HG02938 (cell line): ENCODE data around the gene GDF15.
"Not testable (repeated sequence)": the region's sequence is repeated elsewhere in the genome, so short reads cannot be mapped to it uniquely, and the experiment has no call there.

Experiments
- ATAC-seq: cut with Tn5 transposase; IDR thresholded peaks from one replicate; pipeline ENCODE4 v1.9.1; 2021; ENCODE audit warnings: mild to moderate bottlenecking, moderate library complexity; ENCODE audit not compliant: unreplicated experiment

The GDF15 gene

DNA sequence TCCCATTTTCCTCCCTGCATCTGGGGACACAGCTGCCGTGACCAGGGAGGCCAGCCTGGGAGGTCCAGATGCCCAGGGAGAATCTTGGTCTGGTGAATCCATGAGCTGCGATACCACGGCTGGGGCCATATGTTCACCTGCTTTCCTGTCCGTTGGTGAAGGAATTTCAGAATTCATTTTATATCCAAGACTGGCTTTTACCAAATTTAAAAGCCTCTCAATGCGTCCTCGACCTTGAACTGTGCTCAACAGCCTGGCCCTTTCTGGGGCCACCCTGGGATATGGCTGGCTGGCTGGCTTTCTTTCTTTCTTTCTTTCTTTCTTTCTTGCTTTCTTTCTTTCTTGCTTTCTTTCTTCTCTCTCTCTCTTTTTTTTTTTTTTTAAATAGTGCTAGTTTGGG lies 22.2 kb upstream of the GDF15 start:
- no peak for ATAC-seq

DNA sequence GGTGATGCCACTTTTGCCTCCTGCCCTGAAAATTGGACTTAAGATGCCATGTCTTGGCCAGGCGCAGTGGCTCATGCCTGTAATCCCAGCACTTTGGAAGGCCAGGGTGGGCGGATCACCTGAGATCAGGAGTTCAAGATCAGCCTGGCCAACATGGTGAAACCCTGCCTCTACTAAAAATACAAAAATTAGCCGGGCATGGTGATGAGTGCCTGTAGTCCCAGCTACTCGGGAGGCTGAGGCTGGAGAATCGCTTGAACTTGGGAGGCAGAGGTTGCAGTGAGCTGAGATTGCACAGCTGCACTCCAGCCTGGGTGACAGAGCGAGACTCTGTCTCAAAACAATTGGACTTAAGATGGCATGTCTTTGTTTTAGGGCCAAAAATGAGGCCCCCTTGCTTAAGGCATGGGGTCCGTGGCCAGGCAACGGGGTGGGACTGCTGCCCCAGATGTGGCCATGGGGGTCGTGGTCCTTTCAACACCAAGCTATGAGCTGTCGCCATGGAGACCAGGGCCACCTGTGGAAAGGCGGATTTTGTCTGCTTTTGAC lies 21.6 kb upstream of the GDF15 start:
- ATAC-seq: not testable (repeated sequence)

- ATAC-seq: no peak
These were observed 21.0 kb upstream of the GDF15 start for GRCh38 chr19:18364826-18365528.

GRCh38 chr19:18366021-18366435 lies 19.9 kb upstream of the GDF15 start:
- no peak for ATAC-seq

DNA sequence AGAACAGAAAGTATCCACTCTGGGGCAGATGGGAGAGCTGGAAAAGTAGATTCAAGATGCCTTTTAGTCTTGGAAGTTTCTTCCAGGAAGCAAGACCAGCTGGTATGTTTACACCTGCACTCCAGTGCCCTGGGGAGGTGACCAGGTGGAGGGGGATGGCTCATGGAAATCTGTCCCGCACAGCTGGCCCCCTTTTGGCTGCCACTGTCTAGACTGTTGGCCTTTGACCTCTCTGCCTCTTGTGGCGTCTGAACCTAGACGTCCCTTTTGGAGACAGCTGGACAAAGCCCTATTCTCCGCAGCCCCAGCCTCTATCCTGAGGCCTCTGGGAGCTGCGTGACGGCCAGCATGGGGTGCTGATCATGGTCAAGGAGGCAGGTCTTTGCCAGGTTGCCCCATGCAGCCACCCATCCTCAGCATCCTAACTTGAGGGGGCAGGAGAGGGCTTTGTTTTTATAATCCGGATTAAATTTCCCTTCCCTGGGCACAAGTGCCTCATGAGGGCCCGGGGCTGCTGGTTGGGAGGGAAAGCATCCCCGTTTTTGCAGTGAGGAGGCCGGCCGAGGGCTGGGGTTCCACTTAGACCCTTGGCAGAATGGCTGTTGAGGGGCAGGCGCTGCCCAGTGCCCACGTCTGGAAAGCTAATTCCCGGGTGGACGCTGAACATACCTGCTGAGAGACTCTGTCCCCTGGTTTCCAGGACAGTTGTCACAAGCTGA lies 17.3 kb upstream of the GDF15 start:
- ATAC-seq: no peak

GRCh38 chr19:18373407-18373891 lies 12.5 kb upstream of the GDF15 start:
- ATAC-seq: no peak

DNA sequence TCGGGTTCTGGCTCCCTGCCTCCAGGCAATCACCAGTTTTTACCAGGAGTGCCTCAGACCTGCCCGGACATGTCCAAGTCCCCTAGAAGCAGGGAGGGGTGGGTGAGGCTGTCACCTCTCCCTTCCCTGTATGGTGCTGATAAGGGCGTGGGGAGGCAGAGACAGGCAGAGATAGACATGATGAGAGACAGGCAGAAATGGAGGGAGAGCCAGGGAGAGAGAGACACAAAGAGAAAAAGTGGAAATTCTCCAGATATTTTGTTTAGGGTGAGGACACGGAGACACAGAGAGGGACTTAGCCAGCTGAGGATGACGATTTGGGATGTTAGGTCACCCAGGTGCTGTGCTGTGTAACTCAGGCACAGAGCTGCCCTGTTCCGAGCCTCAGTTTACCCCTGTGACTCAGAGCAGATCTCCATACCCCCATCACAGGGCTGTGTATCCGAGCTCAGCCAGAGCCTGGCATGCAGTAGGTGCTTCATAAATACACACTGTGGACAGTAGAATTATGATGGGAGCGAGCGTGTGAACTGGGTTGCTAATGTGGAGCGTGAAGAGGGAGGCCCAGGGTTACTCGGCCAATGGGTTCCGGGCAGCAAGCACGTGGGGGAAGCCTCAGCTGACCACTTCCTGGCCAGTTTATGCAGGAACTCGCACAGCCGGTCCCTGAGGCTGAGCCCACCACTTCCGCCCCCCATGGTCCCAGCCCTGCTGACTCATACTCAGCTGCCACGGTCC lies 11.9 kb upstream of the GDF15 start:
- ATAC-seq: peak; percentile 81

DNA sequence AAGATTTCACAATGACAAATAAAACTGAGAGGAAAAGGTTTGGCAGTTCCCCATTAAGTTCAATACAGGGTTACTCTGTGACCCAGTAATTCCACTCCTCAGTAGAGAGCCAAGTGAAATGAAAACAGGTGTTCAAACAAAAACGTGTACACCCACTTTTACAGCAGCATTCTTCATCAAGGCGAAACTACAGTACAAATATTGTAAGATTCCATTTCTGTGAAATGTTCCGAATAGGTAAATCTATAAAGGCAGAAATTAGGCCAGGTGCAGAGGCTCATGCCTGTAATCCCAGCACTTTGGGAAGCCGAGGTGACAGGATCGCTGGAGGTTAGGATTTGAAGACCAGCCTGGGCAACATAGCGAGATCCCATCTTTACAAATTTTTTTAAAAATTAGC lies 8.9 kb upstream of the GDF15 start:
- ATAC-seq: no peak

DNA sequence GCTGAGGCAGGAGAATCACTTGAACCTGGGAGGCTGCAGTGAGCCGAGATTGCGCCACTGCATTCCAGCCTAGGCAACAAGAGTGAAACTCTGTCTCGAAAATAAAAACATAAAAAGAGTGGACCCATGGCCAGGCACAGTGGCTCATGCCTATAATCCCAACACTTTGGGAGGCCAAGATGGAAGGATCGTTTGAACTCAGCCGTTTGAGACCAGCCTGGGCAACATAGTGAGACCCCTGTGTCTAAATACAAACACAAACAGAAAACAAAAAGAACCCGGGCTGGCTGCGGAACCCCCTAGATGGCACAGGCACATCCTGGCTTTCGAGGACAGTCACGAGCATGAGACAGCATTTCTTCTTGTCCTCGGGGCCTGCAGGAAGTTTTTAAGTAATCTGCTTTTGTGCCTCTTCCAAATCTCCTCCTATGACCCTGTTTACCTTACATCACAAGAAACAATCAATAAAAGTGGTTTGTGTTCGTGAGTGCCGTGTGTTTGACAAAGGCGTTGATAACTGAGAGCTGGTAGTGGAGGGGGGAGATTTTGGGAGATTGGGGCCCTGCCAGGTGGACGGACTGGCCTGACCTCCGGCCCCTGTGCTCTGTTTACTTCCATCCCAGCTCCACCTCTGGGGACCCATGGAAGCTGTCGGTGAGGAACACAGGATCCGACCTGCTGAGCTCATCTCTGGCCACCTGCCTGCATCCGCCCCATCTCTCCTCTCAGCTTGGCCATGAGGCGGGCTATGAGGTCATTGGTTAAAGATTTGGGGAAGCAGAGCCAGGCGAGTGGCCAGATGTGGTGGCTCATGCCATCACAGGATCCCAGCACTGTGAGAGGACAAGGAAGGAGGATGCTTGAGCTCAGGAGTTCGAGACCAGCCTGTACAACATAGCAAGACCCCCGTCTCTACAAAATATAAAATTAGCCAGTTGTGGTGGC lies 5.9 kb upstream of the GDF15 start:
- no peak for ATAC-seq

DNA sequence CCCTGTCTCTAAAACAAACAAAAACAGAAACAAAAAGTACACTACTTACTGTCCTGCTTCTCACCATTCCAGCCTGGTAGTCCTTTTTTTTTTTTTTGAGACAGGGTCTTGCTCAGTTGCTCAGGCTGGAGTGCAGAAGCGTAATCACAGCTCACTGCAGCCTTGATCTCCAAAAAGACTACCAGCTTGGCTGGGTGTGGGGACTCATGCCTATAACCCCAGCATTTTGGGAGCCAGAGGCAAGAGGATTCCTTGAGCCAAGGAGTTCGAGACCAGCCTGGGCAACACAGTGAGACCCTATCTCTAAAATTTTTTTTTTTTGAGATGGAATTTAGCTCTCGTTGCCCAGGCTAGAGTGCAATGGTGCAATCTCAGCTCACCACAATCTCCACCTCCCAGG lies 5.1 kb upstream of the GDF15 start:
- no peak for ATAC-seq

DNA sequence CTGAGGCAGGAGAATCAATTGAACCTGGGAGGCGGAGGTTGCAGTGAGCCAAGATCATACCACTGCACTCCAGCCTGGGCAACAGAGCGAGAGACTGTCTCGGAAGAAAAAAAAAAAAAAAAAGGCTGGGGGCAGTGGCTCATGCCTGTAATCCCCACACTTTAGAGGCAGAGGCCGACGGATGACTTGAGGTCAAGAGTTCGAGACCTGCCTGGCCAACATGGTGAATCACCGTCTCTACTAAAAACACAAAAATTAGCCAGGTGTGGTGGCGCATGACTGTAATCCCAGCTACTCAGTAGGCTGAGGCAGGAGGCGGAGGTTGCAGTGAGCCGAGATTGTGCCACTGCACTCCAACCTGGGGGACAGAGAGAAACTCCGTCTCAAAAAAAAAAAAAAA lies 2.3 kb upstream of the GDF15 start:
- ATAC-seq: not testable (repeated sequence)

DNA sequence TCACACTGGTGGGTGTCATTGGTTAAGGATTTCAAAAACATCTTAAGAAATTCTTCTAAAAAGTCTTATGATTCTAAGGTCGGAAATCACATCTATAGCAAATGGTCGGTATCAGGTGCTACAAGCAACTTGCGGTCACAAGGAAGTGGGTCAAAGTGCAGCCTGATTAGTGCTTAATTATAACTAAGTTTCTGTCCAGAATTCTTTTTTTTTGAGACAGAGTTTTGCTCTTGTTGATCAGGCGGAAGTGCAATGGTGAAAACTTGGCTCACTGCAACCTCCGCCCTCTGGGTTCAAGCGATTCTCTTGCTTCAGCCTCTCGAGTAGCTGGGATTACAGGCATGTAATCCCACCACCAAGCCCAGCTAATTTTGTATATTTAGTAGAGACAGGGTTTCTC lies 1.2 kb upstream of the GDF15 start:
- ATAC-seq: no peak

- no peak for ATAC-seq
These were observed 641 bp upstream of the GDF15 start for GRCh38 chr19:18385359-18385674.

- ATAC-seq: no peak
These were observed 749 bp downstream of the GDF15 start for GRCh38 chr19:18386543-18387271.

DNA sequence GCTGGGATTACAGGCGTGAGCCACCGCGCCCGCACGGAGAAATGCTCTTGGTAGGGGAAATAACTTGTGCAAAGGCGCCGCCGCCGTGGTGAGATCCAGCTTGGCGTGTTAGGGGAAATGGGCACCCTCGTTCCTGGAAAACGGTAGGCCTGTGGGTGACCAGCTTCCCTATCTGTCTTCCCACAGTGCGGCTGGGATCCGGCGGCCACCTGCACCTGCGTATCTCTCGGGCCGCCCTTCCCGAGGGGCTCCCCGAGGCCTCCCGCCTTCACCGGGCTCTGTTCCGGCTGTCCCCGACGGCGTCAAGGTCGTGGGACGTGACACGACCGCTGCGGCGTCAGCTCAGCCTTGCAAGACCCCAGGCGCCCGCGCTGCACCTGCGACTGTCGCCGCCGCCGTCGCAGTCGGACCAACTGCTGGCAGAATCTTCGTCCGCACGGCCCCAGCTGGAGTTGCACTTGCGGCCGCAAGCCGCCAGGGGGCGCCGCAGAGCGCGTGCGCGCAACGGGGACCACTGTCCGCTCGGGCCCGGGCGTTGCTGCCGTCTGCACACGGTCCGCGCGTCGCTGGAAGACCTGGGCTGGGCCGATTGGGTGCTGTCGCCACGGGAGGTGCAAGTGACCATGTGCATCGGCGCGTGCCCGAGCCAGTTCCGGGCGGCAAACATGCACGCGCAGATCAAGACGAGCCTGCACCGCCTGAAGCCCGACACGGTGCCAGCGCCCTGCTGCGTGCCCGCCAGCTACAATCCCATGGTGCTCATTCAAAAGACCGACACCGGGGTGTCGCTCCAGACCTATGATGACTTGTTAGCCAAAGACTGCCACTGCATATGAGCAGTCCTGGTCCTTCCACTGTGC lies 2.4 kb downstream of the GDF15 start:
- peak; percentile 81 for ATAC-seq

- no peak for ATAC-seq
These were observed 3.2 kb downstream of the GDF15 start for GRCh38 chr19:18388960-18389725.

GRCh38 chr19:18389726-18390064 lies 3.7 kb downstream of the GDF15 start:
- no peak for ATAC-seq
